Articular chondrocyte of knee joint (primary cell): ENCODE measurements around the gene CDHR2. TPM values are rescaled to one million over a fixed set of nuclear protein-coding genes. Genes with fewer than 3 reads are reported as not detected.

ENCODE experiments used
- small RNA-seq: library from RNA; depleted of rRNA; stranded (forward); fragments of <200 nt; gene quantifications from one replicate; pipeline ENCODE3, GENCODE V24; 2012
- total RNA-seq: library from RNA; depleted of rRNA; stranded (reverse); fragments of >200 nt; gene quantifications from 2 replicates; pipeline ENCODE4 v1.2.3, GENCODE V29; 2012

The CDHR2 gene, protein sequence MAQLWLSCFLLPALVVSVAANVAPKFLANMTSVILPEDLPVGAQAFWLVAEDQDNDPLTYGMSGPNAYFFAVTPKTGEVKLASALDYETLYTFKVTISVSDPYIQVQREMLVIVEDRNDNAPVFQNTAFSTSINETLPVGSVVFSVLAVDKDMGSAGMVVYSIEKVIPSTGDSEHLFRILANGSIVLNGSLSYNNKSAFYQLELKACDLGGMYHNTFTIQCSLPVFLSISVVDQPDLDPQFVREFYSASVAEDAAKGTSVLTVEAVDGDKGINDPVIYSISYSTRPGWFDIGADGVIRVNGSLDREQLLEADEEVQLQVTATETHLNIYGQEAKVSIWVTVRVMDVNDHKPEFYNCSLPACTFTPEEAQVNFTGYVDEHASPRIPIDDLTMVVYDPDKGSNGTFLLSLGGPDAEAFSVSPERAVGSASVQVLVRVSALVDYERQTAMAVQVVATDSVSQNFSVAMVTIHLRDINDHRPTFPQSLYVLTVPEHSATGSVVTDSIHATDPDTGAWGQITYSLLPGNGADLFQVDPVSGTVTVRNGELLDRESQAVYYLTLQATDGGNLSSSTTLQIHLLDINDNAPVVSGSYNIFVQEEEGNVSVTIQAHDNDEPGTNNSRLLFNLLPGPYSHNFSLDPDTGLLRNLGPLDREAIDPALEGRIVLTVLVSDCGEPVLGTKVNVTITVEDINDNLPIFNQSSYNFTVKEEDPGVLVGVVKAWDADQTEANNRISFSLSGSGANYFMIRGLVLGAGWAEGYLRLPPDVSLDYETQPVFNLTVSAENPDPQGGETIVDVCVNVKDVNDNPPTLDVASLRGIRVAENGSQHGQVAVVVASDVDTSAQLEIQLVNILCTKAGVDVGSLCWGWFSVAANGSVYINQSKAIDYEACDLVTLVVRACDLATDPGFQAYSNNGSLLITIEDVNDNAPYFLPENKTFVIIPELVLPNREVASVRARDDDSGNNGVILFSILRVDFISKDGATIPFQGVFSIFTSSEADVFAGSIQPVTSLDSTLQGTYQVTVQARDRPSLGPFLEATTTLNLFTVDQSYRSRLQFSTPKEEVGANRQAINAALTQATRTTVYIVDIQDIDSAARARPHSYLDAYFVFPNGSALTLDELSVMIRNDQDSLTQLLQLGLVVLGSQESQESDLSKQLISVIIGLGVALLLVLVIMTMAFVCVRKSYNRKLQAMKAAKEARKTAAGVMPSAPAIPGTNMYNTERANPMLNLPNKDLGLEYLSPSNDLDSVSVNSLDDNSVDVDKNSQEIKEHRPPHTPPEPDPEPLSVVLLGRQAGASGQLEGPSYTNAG (N-terminal part only)
- total RNA-seq = not detected in 2 replicates

DNA sequence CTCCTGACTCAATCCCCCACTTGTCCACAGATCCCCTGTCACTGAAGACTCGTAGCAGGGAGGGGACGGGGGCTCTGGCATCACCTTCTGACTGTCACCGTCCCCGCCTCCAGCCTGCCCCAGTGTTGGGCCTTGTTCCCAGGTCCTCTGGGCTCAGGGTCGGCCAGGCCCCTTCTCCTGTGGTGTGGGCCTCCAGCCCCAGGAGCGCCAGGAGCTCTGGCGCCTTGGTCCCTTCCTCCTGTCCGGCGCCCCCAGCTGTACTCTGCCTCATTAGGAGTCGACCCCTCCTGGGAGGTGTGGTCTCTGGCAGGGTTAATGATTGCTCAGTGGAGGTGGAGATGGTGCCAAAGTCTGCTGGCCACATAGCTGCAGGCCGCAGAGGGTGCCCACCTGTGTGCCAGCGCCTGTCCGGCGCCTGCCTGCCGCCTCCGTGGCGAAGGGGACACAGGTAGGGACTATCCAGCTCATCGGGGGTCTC is at the start of gene CDHR2:
Gene CDHR2, plus strand, starts transcription at position 376 of the 478 bp plus-strand sequence. CDS start 16,011 bp downstream, outside the sequence.

DNA sequence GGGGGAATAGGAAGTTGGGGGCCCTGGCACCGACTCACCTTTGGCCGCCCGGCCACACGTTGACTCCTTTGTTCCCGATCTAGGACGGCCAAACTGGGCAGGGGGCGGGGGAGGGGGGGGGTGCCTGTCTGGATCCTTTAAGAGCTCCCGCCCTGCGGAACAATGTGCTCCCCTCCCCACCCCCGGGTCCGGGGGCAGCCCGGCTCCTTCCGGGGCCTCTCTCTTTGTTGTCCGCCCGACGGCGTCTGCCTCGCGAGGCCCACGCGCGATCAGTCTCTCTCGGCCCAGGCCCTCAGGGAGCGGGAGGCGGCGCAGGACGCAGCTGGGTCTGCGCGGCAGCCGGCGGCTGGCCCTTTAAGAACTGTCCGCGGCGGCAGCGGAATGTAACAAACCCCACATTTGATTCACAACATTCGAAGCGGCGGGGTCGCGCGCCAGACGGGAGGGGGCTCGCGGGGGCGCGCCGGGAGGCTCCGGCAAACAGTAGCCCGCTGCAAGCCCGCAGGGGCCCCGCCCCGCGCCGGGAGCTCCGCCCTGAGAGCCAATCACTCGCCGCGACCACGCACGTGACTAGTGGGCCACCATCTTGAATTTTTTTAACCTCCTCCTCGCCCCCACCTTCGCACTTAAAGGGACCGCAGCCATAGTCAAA is 12.1 kb upstream of the CDHR2 start, which contains the start of gene RNF44:
Gene RNF44, minus strand, starts transcription at position 501 of the 652 bp plus-strand sequence. CDS start 4,930 bp downstream, outside the sequence.

DNA sequence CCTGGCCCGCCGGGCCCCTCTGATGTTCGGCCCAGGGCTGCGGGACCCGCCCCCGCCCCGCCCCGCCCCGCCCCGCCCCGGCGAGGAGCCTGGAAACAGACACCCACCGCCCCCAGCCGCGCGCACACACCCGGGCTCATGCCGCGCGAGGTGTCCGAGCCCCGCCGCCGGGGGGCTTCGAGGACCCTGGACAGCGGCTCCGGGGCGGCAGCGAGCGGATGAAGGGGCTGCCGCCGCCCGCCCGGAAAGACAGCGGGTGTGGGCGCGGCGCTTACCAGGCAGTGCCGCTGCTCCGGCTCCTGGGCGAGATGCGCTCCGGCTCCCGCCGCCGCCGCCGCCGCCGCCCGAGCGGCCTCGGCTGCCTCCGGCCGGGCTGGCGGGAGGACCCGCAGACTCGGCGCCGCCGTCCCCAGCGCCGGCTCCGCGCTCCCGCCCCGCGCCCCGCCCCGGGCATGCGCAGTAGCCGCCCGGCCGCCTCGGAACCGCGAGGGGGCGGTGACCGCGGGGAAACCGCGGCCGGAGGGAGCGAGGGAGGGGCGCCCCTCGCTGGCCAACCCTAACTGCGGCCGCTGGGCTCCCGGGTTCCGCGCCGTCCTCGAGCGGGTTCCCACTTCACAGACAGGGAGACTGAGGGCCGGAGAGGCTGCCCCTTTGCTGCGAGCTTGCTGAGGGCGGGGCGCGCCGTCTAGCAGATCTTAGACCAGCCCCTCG is 60.7 kb downstream of the CDHR2 start, which contains the start of gene GPRIN1:
Gene GPRIN1, minus strand, starts transcription at position 433 of the 711 bp plus-strand sequence. CDS start 10,322 bp downstream, outside the sequence.

DNA sequence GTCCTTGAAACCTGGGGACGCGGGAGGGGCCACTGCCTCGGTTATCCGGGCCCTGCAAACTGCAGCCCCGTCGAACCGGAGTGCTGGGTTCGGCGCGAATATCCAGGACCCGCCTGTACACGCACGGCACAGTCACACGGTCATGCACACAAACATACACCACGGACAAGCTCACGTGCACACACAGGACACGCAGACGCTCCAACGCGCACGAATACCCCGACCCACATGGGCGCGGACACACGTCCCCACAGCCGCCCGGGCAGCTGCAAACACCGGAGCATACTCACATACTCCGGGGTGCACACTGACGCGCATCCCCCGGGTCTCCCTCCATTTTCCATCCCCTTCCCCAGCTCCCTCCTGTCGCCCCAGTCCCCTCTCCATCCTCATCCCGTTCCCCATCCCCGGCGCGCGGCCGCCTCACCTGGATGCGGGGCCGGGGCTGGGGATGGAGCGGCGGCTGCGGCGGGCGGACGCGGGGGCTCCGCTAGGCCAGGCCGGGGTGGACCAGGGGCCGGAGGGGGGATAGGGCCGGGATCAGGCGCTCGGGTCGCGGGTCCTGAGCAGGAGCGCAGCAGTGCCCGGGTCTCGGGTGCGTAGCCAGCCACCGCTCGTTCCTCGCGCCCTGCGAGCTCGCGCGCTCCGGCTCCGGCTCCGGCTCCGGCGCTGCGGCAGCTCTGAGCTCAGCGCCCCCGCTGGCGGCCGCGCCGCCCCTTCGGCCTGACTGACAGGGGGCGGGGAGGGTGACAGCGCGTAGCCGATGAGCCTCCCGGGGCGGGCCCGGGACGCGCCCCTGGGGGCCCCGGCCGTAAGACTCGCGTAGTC is 80.9 kb downstream of the CDHR2 start, which contains the start of the genes EIF4E1B and SNCB:
Gene EIF4E1B, plus strand, starts transcription at position 823 of the 828 bp plus-strand sequence. CDS start 12,113 bp downstream, outside the sequence.
Gene SNCB, minus strand, starts transcription at position 682 of the 828 bp plus-strand sequence. CDS start 880 bp downstream, outside the sequence.

Small RNA genes lying within 50 kb of the gene (small RNA-seq; reads per million reads assigned to genes)
- gene MIR4281 = not detected
- not detected for gene RF00019
- not detected for gene RN7SL684P

Other genes starting within 250 kb of the CDHR2 start
- gene KIAA1191, start 187.6 kb upstream of the CDHR2 start, total RNA-seq = 80.4 and 90.3 TPM in 2 replicates
- gene ARL10, start 183.9 kb upstream of the CDHR2 start, total RNA-seq = 8.5 and 9.1 TPM in 2 replicates
- gene NOP16, start 160.7 kb upstream of the CDHR2 start, total RNA-seq = 9.4 and 10.7 TPM in 2 replicates
- 28.2 and 38.8 TPM in 2 replicates for gene HIGD2A, start 160.6 kb upstream of the CDHR2 start, total RNA-seq
- gene CLTB, start 132.8 kb upstream of the CDHR2 start, total RNA-seq = 88.3 and 98.3 TPM in 2 replicates
- 54.6 and 59.6 TPM in 2 replicates for gene FAF2, start 101.0 kb upstream of the CDHR2 start, total RNA-seq
- gene RNF44, start 11.9 kb upstream of the CDHR2 start, total RNA-seq = 4.0 and 4.1 TPM in 2 replicates
- 1.7 and 2.8 TPM in 2 replicates for gene GPRIN1, start 60.8 kb downstream of the CDHR2 start, total RNA-seq
- gene SNCB, start 81.2 kb downstream of the CDHR2 start, total RNA-seq = not detected in 2 replicates
- not detected in 2 replicates for gene EIF4E1B, start 81.3 kb downstream of the CDHR2 start, total RNA-seq
- gene TSPAN17, start 98.1 kb downstream of the CDHR2 start, total RNA-seq = 24.9 and 27.4 TPM in 2 replicates